Measurements from ENCODE around the gene NAB1. TPM values are rescaled to one million over a fixed set of nuclear protein-coding genes. Genes with fewer than 3 reads are reported as not detected.
A peak's percentile ranks its signal among the peaks of the same experiment; 100 is the strongest.

Gene NAB1, protein sequence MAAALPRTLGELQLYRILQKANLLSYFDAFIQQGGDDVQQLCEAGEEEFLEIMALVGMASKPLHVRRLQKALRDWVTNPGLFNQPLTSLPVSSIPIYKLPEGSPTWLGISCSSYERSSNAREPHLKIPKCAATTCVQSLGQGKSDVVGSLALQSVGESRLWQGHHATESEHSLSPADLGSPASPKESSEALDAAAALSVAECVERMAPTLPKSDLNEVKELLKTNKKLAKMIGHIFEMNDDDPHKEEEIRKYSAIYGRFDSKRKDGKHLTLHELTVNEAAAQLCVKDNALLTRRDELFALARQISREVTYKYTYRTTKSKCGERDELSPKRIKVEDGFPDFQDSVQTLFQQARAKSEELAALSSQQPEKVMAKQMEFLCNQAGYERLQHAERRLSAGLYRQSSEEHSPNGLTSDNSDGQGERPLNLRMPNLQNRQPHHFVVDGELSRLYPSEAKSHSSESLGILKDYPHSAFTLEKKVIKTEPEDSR
- 10 to 100 TPM; 34.3 to 63.9 (median 38.4) TPM for total RNA-seq

DNA sequence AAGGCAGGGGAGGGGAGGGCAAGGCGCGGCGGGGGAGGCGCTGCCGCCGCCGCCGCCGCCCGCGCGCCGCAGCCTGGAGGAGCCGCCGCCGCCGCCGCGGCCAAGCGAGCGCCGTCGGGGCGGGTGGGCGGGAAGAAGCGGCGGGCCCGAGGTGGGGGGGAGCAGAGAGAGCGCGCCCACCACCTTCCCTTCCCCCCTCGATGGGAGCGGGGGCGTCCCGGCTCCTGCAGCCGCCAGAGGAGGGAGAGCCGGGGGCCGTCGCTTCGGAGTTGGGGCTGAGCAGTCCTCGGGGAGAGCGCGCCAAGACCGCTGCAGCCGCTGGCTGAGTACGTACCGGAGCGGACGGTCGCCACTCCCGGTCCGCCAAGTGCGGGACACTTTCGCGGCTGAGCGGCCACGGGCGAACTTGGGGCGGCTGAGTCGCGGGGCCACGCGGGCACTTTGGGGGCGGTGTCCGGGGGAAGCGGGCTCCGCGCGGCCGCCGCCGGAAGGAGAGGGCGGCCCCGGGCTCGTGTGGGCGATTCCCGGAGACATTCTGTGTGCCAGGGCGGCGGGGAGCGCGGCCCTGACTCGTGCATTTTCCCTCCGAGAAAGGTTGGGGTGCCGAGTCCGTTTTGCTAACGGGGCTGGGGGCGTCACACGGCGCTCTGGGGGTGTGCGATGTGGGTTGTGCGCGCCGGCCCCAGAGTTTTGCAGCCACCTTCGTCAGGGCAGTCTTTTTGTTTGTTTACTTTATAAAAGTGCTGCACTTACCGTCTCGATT, at the start of gene NAB1:
Gene NAB1, plus strand, starts transcription at position 49 of the 763 bp plus-strand sequence. CDS start 10,094 bp downstream, outside the sequence.
- peak within 1 kb of the TSS; percentile 63 to 90 (median 78) for H3K4me3 ChIP-seq
- no peaks in the 10 kb centered on the region for H3K36me3 ChIP-seq
- TF ChIP-seq POLR2AphosphoS5 (IDR thresholded peaks at IDR 0.05), result peak in 2 of 3 donors; percentile 16 to 34
- TF ChIP-seq, protein P1, sequence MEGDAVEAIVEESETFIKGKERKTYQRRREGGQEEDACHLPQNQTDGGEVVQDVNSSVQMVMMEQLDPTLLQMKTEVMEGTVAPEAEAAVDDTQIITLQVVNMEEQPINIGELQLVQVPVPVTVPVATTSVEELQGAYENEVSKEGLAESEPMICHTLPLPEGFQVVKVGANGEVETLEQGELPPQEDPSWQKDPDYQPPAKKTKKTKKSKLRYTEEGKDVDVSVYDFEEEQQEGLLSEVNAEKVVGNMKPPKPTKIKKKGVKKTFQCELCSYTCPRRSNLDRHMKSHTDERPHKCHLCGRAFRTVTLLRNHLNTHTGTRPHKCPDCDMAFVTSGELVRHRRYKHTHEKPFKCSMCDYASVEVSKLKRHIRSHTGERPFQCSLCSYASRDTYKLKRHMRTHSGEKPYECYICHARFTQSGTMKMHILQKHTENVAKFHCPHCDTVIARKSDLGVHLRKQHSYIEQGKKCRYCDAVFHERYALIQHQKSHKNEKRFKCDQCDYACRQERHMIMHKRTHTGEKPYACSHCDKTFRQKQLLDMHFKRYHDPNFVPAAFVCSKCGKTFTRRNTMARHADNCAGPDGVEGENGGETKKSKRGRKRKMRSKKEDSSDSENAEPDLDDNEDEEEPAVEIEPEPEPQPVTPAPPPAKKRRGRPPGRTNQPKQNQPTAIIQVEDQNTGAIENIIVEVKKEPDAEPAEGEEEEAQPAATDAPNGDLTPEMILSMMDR (IDR thresholded peaks at IDR 0.05), result no peak
- peak; percentile 19 for TF ChIP-seq POLR2A (IDR thresholded peaks at IDR 0.05)
- WGBS, 2 donors (ENCODE audit: low coverage in 1 of 2), result 0% methylated on average over 2 to 18 of the region's 95 CpGs
- peaks cover 3 to 34% (median 19%) of the 10 kb centered on the region in 4 donors for H3K4me1 ChIP-seq
- in situ Hi-C loops (cut with MboI; ENCODE audit: low pct_ligation_motif_present in 1 of 4, low pct_unique_long_range_greater_than_20kb in 1 of 4, low sequenced_read_pairs in 3 of 4), result loop anchor here in 1 of 4 donors (25.0 kb wide), 1 partner anchor 112 kb away; the partner anchor contains the start of gene NEMP2
- intact Hi-C loops (cut with DNase I; ENCODE audit: low total_unique reads), result loop anchor here (5.0 kb wide), 1 partner anchor 117 kb away; the partner anchor contains the start of gene NEMP2
- peak; percentile 55 for DNase-seq
- no peaks in the 10 kb centered on the region for H3K27me3 ChIP-seq
- H3K27ac ChIP-seq, result peak within 1 kb of the TSS; percentile 93 to 99 (median 96)
- no peaks in the 10 kb centered on the region for H3K9me3 ChIP-seq

DNA sequence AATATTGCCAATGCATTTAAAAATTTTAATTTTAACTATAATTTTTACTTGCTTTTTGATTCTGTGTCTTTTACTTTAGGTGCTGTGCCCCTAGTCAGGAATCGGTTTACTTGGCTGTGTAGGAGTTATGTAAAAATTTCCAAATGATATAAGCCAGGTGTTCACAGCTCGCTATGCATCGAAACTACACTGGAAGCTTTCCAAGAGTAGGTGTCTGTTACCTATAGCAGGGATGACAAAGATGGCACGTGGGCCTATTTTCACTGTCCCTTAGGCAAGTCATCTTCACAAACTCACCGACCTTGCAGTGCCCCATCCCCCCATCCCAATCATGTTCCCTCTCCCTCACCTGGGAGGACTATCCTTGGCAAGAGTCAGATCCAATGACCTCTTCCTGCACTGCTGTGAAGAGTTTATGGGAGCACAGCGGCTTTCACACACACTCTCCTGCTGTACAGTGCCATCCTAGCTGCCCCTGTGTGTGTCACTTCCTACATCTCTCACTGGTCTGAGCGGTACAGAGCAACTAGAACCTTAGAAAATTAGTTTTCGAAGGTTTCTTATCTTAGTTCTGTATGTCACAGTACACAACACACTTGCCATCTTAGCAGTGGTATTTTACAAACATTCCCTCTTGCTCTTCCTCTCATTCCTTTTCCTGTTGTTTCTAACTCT, 49.2 kb upstream of the NAB1 start:
- H3K4me1 ChIP-seq, result no peaks in the 10 kb centered on the region
- intact Hi-C loops (cut with DNase I; ENCODE audit: low total_unique reads), result no loop called here
- no peak overlapping the region for H3K4me3 ChIP-seq
- no peaks in the 10 kb centered on the region for H3K9me3 ChIP-seq
- H3K27me3 ChIP-seq, result no peaks in the 10 kb centered on the region
- TF ChIP-seq, protein P1 (IDR thresholded peaks at IDR 0.05), result no peak
- TF ChIP-seq POLR2AphosphoS5 (IDR thresholded peaks at IDR 0.05) (no peak), EP300 (IDR thresholded peaks at IDR 0.05; ENCODE audit: low read depth) (no peak), POLR2A (IDR thresholded peaks at IDR 0.05) (no peak)
- in situ Hi-C loops (cut with MboI; ENCODE audit: low pct_ligation_motif_present in 1 of 4, low pct_unique_long_range_greater_than_20kb in 1 of 4, low sequenced_read_pairs in 3 of 4), result no loop called here
- no peak for DNase-seq
- H3K36me3 ChIP-seq, result no peaks in the 10 kb centered on the region
- WGBS, 2 donors (ENCODE audit: low coverage in 1 of 2), result 84 to 88% methylated on average over 5 to 8 of the region's 8 CpGs
- H3K27ac ChIP-seq, result no peak overlapping the region

DNA sequence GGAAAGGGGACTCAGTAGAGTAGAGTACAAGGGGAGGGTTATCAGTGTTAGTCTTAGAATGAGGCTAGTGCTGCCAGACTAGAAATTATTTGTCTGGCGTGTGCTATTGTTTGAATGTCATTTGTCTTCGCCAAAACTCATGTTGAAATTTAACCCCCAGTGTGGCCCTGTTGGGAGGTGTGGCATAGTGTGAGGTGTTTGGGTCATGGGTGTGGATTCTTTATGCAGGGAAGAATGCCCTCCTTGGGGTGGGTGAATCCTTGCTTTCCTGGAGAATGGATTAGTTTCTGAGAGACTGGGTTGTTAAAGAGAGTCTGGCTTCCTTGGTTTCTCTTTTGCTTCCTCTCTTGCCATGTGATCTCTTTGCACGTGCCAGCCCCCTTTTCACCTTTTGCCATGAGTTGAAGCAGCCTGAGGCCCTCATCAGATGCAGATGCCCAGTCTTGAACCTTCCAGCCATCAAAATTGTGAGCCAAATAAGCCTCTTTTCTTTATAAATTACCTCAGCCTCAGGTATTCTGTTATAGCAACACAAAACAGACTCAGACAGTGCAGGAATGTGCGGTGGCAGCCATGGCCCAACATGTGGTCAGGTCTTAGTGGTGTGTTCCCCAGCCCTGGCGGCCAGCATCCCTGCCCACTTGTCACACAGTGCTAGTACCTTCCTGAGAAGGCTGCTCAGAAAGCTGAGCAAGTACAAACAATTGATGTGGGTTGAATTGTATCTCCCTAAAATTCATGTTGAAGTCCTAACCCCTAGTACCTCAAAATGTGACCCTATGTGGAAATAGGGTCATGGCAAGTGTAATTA, 48.4 kb upstream of the NAB1 start:
- DNase-seq, result no peak
- in situ Hi-C loops (cut with MboI; ENCODE audit: low pct_ligation_motif_present in 1 of 4, low pct_unique_long_range_greater_than_20kb in 1 of 4, low sequenced_read_pairs in 3 of 4), result no loop called here
- Histone ChIP-seq H3K36me3 (no peaks in the 10 kb centered on the region), H3K9me3 (no peaks in the 10 kb centered on the region), H3K27ac (no peak overlapping the region), H3K4me1 (no peaks in the 10 kb centered on the region), H3K4me3 (no peak overlapping the region), H3K27me3 (no peaks in the 10 kb centered on the region)
- TF ChIP-seq POLR2AphosphoS5 (IDR thresholded peaks at IDR 0.05), result no peak
- no peak for TF ChIP-seq POLR2A (IDR thresholded peaks at IDR 0.05)
- 20 to 78% methylated on average over 1 to 5 of the region's 5 CpGs for WGBS, 2 donors (ENCODE audit: low coverage in 1 of 2)
- intact Hi-C loops (cut with DNase I; ENCODE audit: low total_unique reads), result no loop called here

DNA sequence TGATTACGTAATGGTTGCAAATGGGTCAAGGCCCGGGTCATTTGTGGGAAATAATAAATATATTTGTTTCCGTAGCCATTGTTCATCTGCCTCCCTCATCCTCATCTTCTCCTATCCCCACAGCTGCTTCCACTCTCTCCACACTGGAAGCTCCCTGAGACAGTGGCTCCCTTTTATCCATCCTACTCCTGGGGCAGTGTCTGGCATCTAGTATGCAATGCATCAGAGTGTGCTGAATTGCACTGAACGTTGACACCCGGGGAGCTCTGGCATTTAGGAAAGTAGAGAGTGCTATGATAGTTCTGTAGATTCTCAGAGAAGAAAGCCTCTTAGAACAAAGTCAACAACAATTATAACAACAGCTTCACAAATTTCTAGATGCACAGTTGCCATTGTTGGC, 45.5 kb upstream of the NAB1 start:
- H3K9me3 ChIP-seq, result no peaks in the 10 kb centered on the region
- in situ Hi-C loops (cut with MboI; ENCODE audit: low pct_ligation_motif_present in 1 of 4, low pct_unique_long_range_greater_than_20kb in 1 of 4, low sequenced_read_pairs in 3 of 4), result no loop called here
- H3K27ac ChIP-seq, result no peak overlapping the region
- no peaks in the 10 kb centered on the region for H3K36me3 ChIP-seq
- H3K4me1 ChIP-seq, result no peaks in the 10 kb centered on the region
- intact Hi-C loops (cut with DNase I; ENCODE audit: low total_unique reads), result no loop called here
- H3K4me3 ChIP-seq, result no peak overlapping the region
- 89% methylated on average over 5 of the region's 5 CpGs; no CpG with 5 or more reads in 1 of the 2 donors for WGBS, 2 donors (ENCODE audit: low coverage in 1 of 2)
- TF ChIP-seq, protein P1 (IDR thresholded peaks at IDR 0.05), result no peak
- TF ChIP-seq POLR2A (IDR thresholded peaks at IDR 0.05) (no peak), EP300 (IDR thresholded peaks at IDR 0.05; ENCODE audit: low read depth) (no peak), POLR2AphosphoS5 (IDR thresholded peaks at IDR 0.05) (no peak)
- H3K27me3 ChIP-seq, result no peaks in the 10 kb centered on the region
- no peak for DNase-seq

Measured in transverse colon (tissue), 4 donors.